Immature natural killer cell (primary cell): ENCODE measurements around the gene AQP12B. TPM values are rescaled to one million over a fixed set of nuclear protein-coding genes. Genes with fewer than 3 reads are reported as not detected.
A peak's percentile ranks its signal among the peaks of the same experiment; 100 is the strongest.

Source experiments
- DNase-seq, 3 donors: peaks; one replicate each; pipeline ENCODE4 v3.0.0; 2022; ENCODE audit warnings: mixed read lengths in 1 of 3
- H3K27ac Mint-ChIP-seq, 6 donors: one replicate each; pipeline ENCODE4 v1.8.0; 2020; ENCODE audit warnings: mixed read lengths in 6 of 6, mild to moderate bottlenecking in 5 of 6, inconsistent platforms in 4 of 6, moderate library complexity in 3 of 6
- H3K27me3 Mint-ChIP-seq, 3 donors: one replicate each; pipeline ENCODE4 v1.8.0; 2020 to 2021; ENCODE audit warnings: low read depth in 3 of 3, mild to moderate bottlenecking in 3 of 3, mixed read lengths in 3 of 3, moderate library complexity in 3 of 3, inconsistent platforms in 1 of 3
- H3K36me3 Mint-ChIP-seq, 3 donors: one replicate each; pipeline ENCODE4 v1.8.0; 2020; ENCODE audit warnings: mixed read lengths in 3 of 3, inconsistent platforms in 2 of 3, mild to moderate bottlenecking in 2 of 3
- H3K4me1 Mint-ChIP-seq, 2 donors: one replicate each; pipeline ENCODE4 v1.8.0; 2020; ENCODE audit warnings: inconsistent platforms in 2 of 2, mild to moderate bottlenecking in 2 of 2, mixed read lengths in 2 of 2, moderate library complexity in 1 of 2
- H3K4me3 Mint-ChIP-seq, 5 donors: one replicate each; pipeline ENCODE4 v1.8.0; 2020; ENCODE audit warnings: mild to moderate bottlenecking in 5 of 5, mixed read lengths in 5 of 5, inconsistent platforms in 3 of 5, moderate library complexity in 3 of 5
- H3K9me3 Mint-ChIP-seq, 6 donors: one replicate each; pipeline ENCODE4 v1.8.0; 2020; ENCODE audit warnings: mild to moderate bottlenecking in 6 of 6, mixed read lengths in 6 of 6, inconsistent platforms in 4 of 6, moderate library complexity in 3 of 6
- polyA plus RNA-seq, 3 donors: library from polyadenylated mRNA; unstranded; fragments of 300-500 nt; fragmentation: Illumina TruSeq; gene quantifications; one replicate each; pipeline ENCODE4 v1.2.3, GENCODE V29; 2021

Gene AQP12B
- polyA plus RNA-seq, 3 donors from 2014 or later: not detected

DNA sequence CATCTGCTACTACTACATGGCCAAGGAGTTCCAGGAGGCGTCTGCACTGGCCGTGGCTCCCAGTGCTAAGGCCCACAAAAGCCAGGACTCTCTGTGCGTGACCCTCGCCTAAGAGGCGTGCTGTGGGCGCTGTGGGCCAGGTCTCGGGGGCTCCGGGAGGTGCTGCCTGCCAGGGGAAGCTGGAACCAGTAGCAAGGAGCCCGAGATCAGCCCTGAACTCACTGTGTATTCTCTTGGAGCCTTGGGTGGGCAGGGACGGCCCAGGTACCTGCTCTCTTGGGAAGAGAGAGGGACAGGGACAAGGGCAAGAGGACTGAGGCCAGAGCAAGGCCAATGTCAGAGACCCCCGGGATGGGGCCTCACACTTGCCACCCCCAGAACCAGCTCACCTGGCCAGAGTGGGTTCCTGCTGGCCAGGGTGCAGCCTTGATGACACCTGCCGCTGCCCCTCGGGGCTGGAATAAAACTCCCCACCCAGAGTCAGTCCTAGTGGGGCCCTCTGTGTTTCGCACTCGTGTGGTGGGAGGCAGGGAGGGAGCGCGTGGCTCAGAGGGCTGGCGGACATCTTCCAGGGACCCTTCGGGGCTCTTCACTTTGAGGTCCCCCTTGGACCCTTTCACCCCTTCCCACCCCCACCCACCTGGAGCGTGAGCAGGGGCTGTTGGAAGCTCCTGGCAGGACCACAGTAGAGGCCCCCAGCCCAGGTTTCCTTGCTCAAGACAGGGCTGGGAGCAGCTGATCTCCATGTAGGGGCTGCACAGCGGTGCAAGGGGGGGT is 51.7 kb downstream of the AQP12B start:
- Mint-ChIP-seq H3K27me3 (no peaks in the 10 kb centered on the region), H3K4me1 (peaks cover 0 to 7% of the 10 kb centered on the region in 2 donors), H3K36me3 (peaks cover 0 to 12% (median 0%) of the 10 kb centered on the region in 3 donors), H3K4me3 (no peak overlapping the region), H3K9me3 (peaks cover 0 to 12% (median 6%) of the 10 kb centered on the region in 6 donors), H3K27ac (no peak overlapping the region)
- DNase-seq: no peak

DNA sequence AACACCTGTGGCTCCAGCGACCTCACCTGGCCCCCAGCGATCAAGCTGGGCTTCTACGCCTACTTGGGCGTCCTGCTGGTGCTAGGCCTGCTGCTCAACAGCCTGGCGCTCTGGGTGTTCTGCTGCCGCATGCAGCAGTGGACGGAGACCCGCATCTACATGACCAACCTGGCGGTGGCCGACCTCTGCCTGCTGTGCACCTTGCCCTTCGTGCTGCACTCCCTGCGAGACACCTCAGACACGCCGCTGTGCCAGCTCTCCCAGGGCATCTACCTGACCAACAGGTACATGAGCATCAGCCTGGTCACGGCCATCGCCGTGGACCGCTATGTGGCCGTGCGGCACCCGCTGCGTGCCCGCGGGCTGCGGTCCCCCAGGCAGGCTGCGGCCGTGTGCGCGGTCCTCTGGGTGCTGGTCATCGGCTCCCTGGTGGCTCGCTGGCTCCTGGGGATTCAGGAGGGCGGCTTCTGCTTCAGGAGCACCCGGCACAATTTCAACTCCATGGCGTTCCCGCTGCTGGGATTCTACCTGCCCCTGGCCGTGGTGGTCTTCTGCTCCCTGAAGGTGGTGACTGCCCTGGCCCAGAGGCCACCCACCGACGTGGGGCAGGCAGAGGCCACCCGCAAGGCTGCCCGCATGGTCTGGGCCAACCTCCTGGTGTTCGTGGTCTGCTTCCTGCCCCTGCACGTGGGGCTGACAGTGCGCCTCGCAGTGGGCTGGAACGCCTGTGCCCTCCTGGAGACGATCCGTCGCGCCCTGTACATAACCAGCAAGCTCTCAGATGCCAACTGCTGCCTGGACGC is 52.5 kb downstream of the AQP12B start:
- DNase-seq: no peak
- Mint-ChIP-seq H3K36me3 (peaks cover 0 to 12% (median 0%) of the 10 kb centered on the region in 3 donors), H3K4me3 (no peak overlapping the region), H3K27me3 (peaks cover 0 to under 1% (median 0%) of the 10 kb centered on the region in 3 donors), H3K27ac (no peak overlapping the region), H3K9me3 (peaks cover 0 to 12% (median 6%) of the 10 kb centered on the region in 6 donors), H3K4me1 (peaks cover 6 to 9% of the 10 kb centered on the region in 2 donors)

DNA sequence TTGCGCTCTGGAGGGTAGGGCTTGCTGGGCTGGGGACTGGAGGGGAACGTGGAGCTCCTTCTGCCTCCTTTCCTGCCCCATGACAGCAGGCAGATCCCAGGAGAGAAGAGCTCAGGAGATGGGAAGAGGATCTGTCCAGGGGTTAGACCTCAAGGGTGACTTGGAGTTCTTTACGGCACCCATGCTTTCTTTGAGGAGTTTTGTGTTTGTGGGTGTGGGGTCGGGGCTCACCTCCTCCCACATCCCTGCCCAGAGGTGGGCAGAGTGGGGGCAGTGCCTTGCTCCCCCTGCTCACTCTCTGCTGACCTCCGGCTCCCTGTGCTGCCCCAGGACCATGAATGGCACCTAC is 53.1 kb downstream of the AQP12B start:
- H3K27me3 Mint-ChIP-seq: peaks cover 0 to 5% (median 2%) of the 10 kb centered on the region in 3 donors
- peaks cover 0 to 8% (median 0%) of the 10 kb centered on the region in 3 donors for H3K36me3 Mint-ChIP-seq
- peaks cover 0 to 10% (median 6%) of the 10 kb centered on the region in 6 donors for H3K9me3 Mint-ChIP-seq
- H3K4me3 Mint-ChIP-seq: no peak overlapping the region
- DNase-seq: no peak
- H3K27ac Mint-ChIP-seq: no peak overlapping the region
- peaks cover 12 to 15% of the 10 kb centered on the region in 2 donors for H3K4me1 Mint-ChIP-seq

DNA sequence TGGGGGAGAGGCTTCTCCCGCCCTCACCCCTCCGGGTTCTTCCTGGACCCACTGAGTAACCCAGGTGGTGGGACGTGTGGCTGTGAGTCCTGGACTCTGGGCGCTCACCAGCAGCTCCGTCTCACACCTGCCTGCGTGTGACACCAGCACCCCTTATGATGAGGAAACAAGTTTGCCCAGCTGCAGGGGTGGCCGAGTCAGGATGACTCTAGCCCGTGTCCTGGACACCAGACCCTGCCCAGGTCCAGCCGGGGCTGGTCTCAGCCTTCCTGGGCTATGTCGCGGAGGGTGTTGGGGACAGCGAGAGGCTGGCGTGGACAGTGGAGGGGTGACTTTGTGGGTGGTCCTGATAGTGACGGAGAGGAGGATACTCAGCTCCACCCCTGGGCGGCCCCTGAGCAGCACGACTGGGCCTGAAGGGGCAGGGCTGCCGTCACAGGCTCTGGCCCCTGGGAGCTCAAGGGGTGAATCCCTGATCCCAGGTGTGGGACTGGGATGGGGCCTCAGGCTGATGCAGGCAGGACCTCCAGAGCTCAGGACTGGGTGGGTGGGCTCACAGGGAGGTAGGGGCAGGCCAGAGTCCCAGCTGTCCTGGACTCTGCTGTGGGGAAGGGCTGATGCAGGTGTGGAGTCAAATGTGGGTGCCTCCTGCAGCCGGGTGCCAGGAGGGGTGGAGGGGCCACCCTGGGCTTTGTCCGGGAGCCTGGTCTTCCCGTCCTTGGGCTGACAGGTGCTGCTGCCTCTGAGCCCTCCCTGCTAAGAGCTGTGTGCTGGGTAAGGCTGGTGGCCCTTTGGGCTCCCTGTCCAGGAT is 53.7 kb downstream of the AQP12B start:
- H3K9me3 Mint-ChIP-seq: peaks cover 0 to 10% (median 6%) of the 10 kb centered on the region in 6 donors
- H3K4me1 Mint-ChIP-seq: peaks cover 14 to 21% of the 10 kb centered on the region in 2 donors
- no peak overlapping the region for H3K27ac Mint-ChIP-seq
- H3K36me3 Mint-ChIP-seq: peaks cover 0 to 5% (median 0%) of the 10 kb centered on the region in 3 donors
- no peak overlapping the region for H3K4me3 Mint-ChIP-seq
- DNase-seq: no peak
- peaks cover 0 to 5% (median 2%) of the 10 kb centered on the region in 3 donors for H3K27me3 Mint-ChIP-seq

DNA sequence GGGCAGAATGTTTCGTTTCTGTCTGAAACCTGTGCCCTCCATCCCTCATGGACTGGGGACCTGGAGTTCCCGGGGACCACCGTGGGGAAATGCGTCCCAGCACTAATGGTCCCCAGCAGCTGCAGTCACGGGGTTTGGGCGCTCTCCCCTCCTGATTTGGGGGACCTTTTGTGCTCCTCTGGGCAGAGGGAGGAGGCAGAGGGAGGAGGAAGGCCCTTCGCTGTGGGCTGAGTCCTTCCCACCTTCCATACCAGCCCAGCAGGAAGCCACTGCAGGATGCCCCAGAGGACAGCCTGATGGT is 54.2 kb downstream of the AQP12B start:
- Mint-ChIP-seq H3K4me1 (peaks cover 17 to 22% of the 10 kb centered on the region in 2 donors), H3K36me3 (peaks cover 0 to 3% (median 0%) of the 10 kb centered on the region in 3 donors), H3K4me3 (no peak overlapping the region), H3K9me3 (peaks cover 0 to 9% (median 4%) of the 10 kb centered on the region in 6 donors), H3K27ac (no peak overlapping the region), H3K27me3 (peaks cover 0 to 5% (median 2%) of the 10 kb centered on the region in 3 donors)
- DNase-seq: no peak

DNA sequence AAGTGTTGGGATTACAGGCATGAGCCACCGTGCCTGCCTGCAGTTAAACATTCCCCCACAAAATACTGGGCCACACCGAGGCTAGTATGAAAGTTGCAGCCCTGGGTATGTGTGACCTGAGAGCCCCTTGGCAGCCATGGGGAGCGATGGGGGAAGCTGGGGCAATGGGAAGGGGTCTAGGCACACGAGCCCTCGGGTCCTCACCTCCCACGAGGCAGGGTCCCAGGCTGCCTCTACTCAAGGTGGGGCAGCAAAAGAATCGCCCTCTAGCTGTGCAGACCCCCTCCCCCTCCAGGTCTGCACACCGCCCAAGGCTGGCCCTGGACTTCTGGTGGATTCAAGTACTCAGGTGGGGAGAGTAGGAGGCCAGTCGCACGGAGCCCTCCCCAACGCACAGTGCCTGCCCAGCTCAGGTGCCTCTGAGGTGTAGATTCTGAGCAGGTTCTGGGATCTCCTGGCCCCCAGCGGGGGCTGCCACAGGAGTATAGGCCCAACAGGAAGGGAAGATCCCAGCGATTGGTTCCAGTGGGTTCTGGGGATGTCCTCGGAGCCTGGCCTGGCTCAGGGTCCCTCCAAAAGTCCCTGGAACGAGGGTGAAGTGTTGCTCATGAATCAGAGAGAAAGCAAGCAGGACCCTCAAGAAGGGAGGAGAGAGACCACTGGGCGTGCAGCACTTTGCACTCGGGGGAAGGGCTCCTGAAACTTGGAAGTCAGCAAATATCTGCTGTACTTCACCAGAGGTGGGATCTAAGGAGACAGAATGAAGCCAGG is 54.8 kb downstream of the AQP12B start:
- Mint-ChIP-seq H3K27me3 (peaks cover 2 to 5% (median 4%) of the 10 kb centered on the region in 3 donors), H3K9me3 (peaks cover 0 to 3% (median 0%) of the 10 kb centered on the region in 6 donors), H3K36me3 (no peaks in the 10 kb centered on the region), H3K4me1 (peaks cover 22 to 27% of the 10 kb centered on the region in 2 donors), H3K27ac (no peak overlapping the region), H3K4me3 (no peak overlapping the region)
- DNase-seq: no peak

DNA sequence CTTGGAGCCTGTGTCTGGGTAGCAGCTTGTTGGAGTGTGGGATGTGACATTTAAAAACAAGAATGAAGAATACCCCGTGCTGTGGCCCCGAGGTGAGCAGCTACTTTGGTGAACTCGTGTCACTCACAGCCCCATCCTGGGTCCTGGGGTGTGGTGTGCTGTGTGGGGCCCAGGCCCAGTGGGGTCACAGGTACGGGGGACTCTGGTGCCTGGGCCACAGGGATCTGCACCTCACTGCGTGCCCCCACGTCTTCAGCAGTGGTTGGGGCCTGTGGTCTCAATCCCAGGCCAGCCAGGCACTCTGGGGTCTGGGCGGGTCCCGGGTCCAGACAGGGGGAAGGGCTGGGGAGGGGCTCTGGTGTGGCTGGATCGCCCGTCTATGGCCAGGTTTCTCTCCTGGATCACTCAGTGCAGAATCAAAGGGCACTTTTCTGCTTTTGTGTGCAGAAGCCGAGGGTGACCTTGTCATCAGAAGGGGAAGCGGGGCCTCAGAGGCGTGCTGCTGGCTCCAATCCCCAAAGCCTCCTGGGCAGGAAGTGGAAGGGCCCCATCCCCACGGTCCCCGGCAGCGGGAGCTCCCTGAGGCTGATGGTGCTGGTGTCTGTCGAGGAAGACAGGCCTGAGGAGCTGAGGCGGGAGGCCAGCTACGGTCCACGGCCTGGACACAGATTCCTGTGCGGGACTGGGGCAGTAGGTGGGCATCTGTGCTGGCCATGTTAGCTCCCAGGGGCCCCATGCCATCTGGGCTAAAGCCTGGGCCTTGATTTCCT is 56.0 kb downstream of the AQP12B start:
- H3K4me1 Mint-ChIP-seq: peaks cover 33 to 39% of the 10 kb centered on the region in 2 donors
- H3K36me3 Mint-ChIP-seq: no peaks in the 10 kb centered on the region
- no peak for DNase-seq
- H3K4me3 Mint-ChIP-seq: no peak overlapping the region
- peak overlapping the region in 2 of 6 donors; percentile 49 to 57 for H3K27ac Mint-ChIP-seq
- peaks cover 2 to 10% (median 4%) of the 10 kb centered on the region in 3 donors for H3K27me3 Mint-ChIP-seq
- no peaks in the 10 kb centered on the region for H3K9me3 Mint-ChIP-seq

Other genes with a start within 250 kb of the AQP12B start
- gene GPC1, start 247.2 kb downstream of the AQP12B start, polyA plus RNA-seq: not detected
- gene ANKMY1, start 124.9 kb downstream of the AQP12B start, polyA plus RNA-seq: 10 to 100 TPM in 1 of 3 donors, 1 to 10 TPM in 2; 5.6 to 12.4 (median 7.3) TPM
- gene DUSP28, start 122.5 kb downstream of the AQP12B start, polyA plus RNA-seq: 10 to 100 TPM; 13.7 to 27.4 (median 27.4) TPM
- gene RNPEPL1, start 114.4 kb downstream of the AQP12B start, polyA plus RNA-seq: 10 to 100 TPM; 46.5 to 51.4 (median 49.9) TPM
- gene CAPN10, start 96.2 kb downstream of the AQP12B start, polyA plus RNA-seq: 10 to 100 TPM in 2 of 3 donors, 1 to 10 TPM in 1; 9.7 to 22.5 (median 11.6) TPM
- gene GPR35, start 57.4 kb downstream of the AQP12B start, polyA plus RNA-seq: 1 to 10 TPM in 1 of 3 donors, under 1 TPM in 1, not detected in 1; 0.89 to 1.6 TPM
- not detected for gene AQP12A, start 9.0 kb upstream of the AQP12B start, polyA plus RNA-seq
- not detected for gene KIF1A, start 137.3 kb upstream of the AQP12B start, polyA plus RNA-seq
- not detected for gene AGXT, start 185.9 kb upstream of the AQP12B start, polyA plus RNA-seq
- gene MAB21L4, start 213.3 kb upstream of the AQP12B start, polyA plus RNA-seq: not detected
- gene CROCC2, start 223.5 kb upstream of the AQP12B start, polyA plus RNA-seq: not detected